HEK293T (cell line): Measurements from ENCODE around the gene SLC17A2.

Experiments used
- BHLHE40 ChIP-seq: fragments of 450-650 bp; IDR thresholded peaks from 2 replicates; pipeline ENCODE4 v1.6.1; 2016; ENCODE audit warnings: mild to moderate bottlenecking, moderate library complexity, borderline replicate concordance
- ELF4 ChIP-seq: fragments of 450-650 bp; IDR thresholded peaks from 2 replicates; pipeline ENCODE4 v1.6.1; 2017; ENCODE audit warnings: antibody characterized with exemption
- FOXA1 ChIP-seq: fragments of 450-650 bp; IDR thresholded peaks from 2 replicates; pipeline ENCODE4 v1.6.1; 2016; ENCODE audit warnings: mild to moderate bottlenecking
- FOXK2 ChIP-seq: fragments of 450-650 bp; IDR thresholded peaks from 2 replicates; pipeline ENCODE4 v1.6.1; 2016; ENCODE audit warnings: mild to moderate bottlenecking
- FOXM1 ChIP-seq: fragments of 450-650 bp; IDR thresholded peaks from 2 replicates; pipeline ENCODE4 v1.6.1; 2017; ENCODE audit warnings: mild to moderate bottlenecking, borderline replicate concordance
- L3MBTL2 ChIP-seq: fragments of 450-650 bp; conservative IDR thresholded peaks from 2 replicates; pipeline ENCODE4 v1.6.1; 2016; ENCODE audit warnings: mild to moderate bottlenecking
- SP1 ChIP-seq: fragments of 450-650 bp; IDR thresholded peaks from 2 replicates; pipeline ENCODE4 v1.6.1; 2017
- TARDBP ChIP-seq: fragments of 450-650 bp; IDR thresholded peaks from 2 replicates; pipeline ENCODE4 v1.6.1; 2016
- TF ChIP-seq, protein P1 (sequence below): fragments of 450-650 bp; IDR thresholded peaks from 2 replicates; pipeline ENCODE4 v1.6.1; 2016

DNA sequence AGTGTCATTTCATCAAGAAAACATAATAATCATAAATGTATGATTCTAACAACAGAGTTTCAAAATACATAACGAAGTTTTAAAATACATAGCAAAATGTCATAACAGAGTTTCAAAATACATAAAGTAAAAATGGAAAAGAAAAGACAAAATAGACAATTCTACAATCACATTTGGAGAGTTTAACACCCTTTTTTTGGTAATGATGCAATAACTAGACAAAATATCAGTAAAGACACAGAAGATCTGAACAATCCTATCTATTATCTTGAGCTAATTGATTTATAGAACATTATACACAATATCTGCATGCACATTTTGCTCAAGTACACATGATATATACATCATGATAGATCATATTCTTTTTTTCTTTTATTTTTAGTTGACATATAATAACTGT is 13.4 kb upstream of the SLC17A2 start:
- TF ChIP-seq ELF4: no peak
- TF ChIP-seq, protein P1, sequence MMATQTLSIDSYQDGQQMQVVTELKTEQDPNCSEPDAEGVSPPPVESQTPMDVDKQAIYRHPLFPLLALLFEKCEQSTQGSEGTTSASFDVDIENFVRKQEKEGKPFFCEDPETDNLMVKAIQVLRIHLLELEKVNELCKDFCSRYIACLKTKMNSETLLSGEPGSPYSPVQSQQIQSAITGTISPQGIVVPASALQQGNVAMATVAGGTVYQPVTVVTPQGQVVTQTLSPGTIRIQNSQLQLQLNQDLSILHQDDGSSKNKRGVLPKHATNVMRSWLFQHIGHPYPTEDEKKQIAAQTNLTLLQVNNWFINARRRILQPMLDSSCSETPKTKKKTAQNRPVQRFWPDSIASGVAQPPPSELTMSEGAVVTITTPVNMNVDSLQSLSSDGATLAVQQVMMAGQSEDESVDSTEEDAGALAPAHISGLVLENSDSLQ: no peak
- no peak for TF ChIP-seq FOXK2
- TF ChIP-seq TARDBP: no peak
- TF ChIP-seq FOXM1: no peak
- TF ChIP-seq FOXA1: no peak
- TF ChIP-seq BHLHE40: no peak
- TF ChIP-seq SP1: no peak
- TF ChIP-seq L3MBTL2: no peak
